GM19193 (cell line): ENCODE results near the gene TEX264.

ENCODE experiments used
- POLR2A ChIP-seq: IDR thresholded peaks from 4 replicates; pipeline ENCODE4 v1.6.1; 2011; ENCODE audit not compliant: insufficient read depth, insufficient read length; ENCODE audit errors: extremely low read depth

Gene TEX264

GRCh38 chr3:51703761-51704510 lies 32.9 kb downstream of the TEX264 start:
- no peak for TF ChIP-seq POLR2A

DNA sequence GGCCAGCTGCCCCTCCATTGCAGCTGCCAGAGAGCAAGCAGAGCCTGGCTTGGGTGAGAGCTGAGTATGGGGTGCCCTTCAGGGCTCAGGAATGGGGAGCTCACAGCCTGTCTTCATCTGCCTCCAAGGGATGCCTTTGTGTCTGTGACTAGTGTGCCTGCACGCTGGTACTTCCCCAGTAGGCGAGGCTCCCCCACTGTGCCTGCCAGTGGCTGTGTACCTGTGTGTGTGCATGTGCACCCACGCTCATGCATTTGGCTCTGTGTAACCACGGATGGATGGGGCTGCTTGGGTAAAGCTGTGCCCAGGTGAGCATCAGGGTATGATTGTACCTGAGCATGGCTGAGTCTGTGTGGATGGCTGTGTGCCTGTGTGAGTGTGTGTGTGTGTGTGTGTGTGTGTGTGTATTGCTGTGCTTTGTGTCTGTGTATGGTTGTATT lies 33.5 kb downstream of the TEX264 start:
- TF ChIP-seq POLR2A = no peak

- no peak for TF ChIP-seq POLR2A
Measured at GRCh38 chr3:51705276-51706020, 34.4 kb downstream of the TEX264 start.

DNA sequence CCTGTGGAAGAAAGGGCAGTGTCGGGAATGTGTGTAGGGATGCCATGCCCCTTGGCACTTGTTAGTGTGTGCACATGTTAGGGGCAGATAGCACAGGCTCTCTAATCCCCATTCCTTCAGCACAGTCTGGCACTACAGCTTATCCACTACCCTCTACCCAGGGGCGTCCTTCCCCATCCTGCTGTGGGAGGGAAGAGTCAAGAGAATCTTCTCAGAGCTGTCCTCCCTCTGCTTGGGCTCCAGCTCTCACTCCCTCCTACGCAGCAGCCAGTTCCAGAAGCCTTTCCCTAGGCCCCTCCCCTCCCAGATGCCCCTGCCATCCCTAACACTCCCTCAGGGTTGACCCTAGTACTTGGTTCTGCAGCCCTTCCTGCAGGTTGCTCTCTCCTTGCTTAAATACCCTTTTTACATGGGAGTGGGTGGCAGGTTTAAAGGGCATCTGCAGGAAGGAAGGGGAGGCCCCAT lies 35.0 kb downstream of the TEX264 start:
- TF ChIP-seq POLR2A = no peak

- TF ChIP-seq POLR2A = no peak
Measured at GRCh38 chr3:51706788-51707731, 36.0 kb downstream of the TEX264 start, which contains the start of gene GRM2. GRM2 (plus strand) TSS chr3:51707068; CDS start chr3:51708984, 1,916 bp downstream.

GRCh38 chr3:51708216-51708845 lies 37.3 kb downstream of the TEX264 start:
- no peak for TF ChIP-seq POLR2A

GRCh38 chr3:51709004-51709420 lies 38.0 kb downstream of the TEX264 start:
- TF ChIP-seq POLR2A = no peak

DNA sequence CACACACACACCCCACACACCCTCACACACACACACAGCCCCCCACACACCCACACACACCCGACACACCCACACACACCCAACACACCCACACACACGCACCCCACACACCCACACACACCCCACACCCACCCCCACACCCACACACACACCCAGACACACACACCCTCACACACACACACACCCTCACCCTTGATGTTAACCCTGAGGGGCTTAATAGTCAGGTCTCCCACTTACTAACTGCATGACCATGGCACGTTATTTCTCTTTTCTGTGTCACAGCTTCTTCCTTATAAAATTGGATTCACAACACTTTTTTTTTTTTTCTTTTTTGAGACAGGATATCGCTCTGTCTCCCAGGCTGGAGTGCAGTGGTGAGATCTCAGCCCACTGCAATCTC lies 38.6 kb downstream of the TEX264 start:
- no peak for TF ChIP-seq POLR2A

GRCh38 chr3:51710631-51711351 lies 39.7 kb downstream of the TEX264 start:
- no peak for TF ChIP-seq POLR2A

- TF ChIP-seq POLR2A = no peak
Measured at GRCh38 chr3:51711352-51712037, 40.4 kb downstream of the TEX264 start.

GRCh38 chr3:51712038-51712420 lies 41.0 kb downstream of the TEX264 start:
- TF ChIP-seq POLR2A = no peak

DNA sequence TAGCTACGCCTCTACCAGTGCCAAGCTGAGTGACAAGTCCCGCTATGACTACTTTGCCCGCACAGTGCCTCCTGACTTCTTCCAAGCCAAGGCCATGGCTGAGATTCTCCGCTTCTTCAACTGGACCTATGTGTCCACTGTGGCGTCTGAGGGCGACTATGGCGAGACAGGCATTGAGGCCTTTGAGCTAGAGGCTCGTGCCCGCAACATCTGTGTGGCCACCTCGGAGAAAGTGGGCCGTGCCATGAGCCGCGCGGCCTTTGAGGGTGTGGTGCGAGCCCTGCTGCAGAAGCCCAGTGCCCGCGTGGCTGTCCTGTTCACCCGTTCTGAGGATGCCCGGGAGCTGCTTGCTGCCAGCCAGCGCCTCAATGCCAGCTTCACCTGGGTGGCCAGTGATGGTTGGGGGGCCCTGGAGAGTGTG lies 41.5 kb downstream of the TEX264 start:
- no peak for TF ChIP-seq POLR2A

DNA sequence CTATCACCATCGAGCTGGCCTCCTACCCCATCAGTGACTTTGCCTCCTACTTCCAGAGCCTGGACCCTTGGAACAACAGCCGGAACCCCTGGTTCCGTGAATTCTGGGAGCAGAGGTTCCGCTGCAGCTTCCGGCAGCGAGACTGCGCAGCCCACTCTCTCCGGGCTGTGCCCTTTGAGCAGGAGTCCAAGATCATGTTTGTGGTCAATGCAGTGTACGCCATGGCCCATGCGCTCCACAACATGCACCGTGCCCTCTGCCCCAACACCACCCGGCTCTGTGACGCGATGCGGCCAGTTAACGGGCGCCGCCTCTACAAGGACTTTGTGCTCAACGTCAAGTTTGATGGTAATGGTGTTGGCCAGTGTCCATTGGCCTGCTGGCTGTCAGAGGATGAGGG lies 41.9 kb downstream of the TEX264 start:
- TF ChIP-seq POLR2A = no peak
